Naive thymus-derived CD4-positive, alpha-beta T cell (primary cell): ENCODE measurements around the gene DCAF8L2. TPM values are rescaled to one million over a fixed set of nuclear protein-coding genes. Genes with fewer than 3 reads are reported as not detected.

Experiments
- ATAC-seq: fragments of 150-1000 bp; cut with Tn5 transposase; 2 replicates; pipeline ENCODE4 v1.10.0; 2021; ENCODE audit warnings: mild to moderate bottlenecking, moderate library complexity
- CTCF ChIA-PET: fragments of 350-600 bp; sonication (Branson Sonifier 250); formaldehyde crosslinking; loops from one replicate; lab custom pipeline; 2021; ENCODE audit warnings: antibody characterized with exemption; lab: Charles Lee
- POLR2A ChIA-PET: fragments of 350-600 bp; sonication (Branson Sonifier 250); formaldehyde crosslinking; loops from one replicate; lab custom pipeline; 2021; ENCODE audit warnings: antibody characterized with exemption, inconsistent platforms; lab: Charles Lee
- DNase-seq, 9 donors: peaks; one replicate each; pipeline versions ENCODE4 v3.0.0 to v3.0.0-alpha.2; 2020 to 2022; ENCODE audit warnings: mixed read lengths in 1 of 9
- H3K27ac ChIP-seq: one replicate; pipeline ENCODE4 v1.7.0; 2013; ENCODE audit warnings: mild to moderate bottlenecking, low read depth, low read length, moderate library complexity
- H3K27me3 ChIP-seq, 2 donors: one replicate each; pipeline ENCODE4 v1.7.0; 2013; ENCODE audit warnings: low read length in 2 of 2, mild to moderate bottlenecking in 2 of 2, moderate library complexity in 2 of 2; ENCODE audit not compliant: control insufficient read depth in 2 of 2, insufficient read depth in 2 of 2
- H3K36me3 ChIP-seq, 3 experiments: 1 replicate in 2 of 3; 2 replicates in 1 of 3; pipeline ENCODE4 v1.7.0; 2013; ENCODE audit warnings: low read length in 3 of 3, mild to moderate bottlenecking in 3 of 3, moderate library complexity in 1 of 3; ENCODE audit not compliant: insufficient read depth in 3 of 3, control insufficient read depth in 2 of 3
- H3K4me1 ChIP-seq, 2 donors: one replicate each; pipeline ENCODE4 v1.7.0; 2013; ENCODE audit warnings: low read length in 2 of 2, mild to moderate bottlenecking in 2 of 2, moderate library complexity in 1 of 2; ENCODE audit not compliant: control insufficient read depth in 2 of 2, insufficient read depth in 2 of 2
- H3K4me3 ChIP-seq: 2 replicates; pipeline ENCODE4 v1.7.0; 2013; ENCODE audit warnings: mild to moderate bottlenecking, low read length
- H3K9me3 ChIP-seq, 3 experiments: 1 replicate in 2 of 3; 2 replicates in 1 of 3; pipeline ENCODE4 v1.7.0; 2013; ENCODE audit warnings: low read length in 3 of 3; ENCODE audit not compliant: control insufficient read depth in 2 of 3
- H3K27ac Mint-ChIP-seq, 9 donors: one replicate each; pipeline ENCODE4 v1.8.0; 2020 to 2022; ENCODE audit warnings: mixed read lengths in 9 of 9, mild to moderate bottlenecking in 8 of 9, moderate library complexity in 5 of 9, inconsistent platforms in 2 of 9
- H3K27me3 Mint-ChIP-seq, 5 donors: one replicate each; pipeline ENCODE4 v1.8.0; 2021 to 2022; ENCODE audit warnings: mixed read lengths in 5 of 5, mild to moderate bottlenecking in 1 of 5
- H3K36me3 Mint-ChIP-seq, 5 donors: one replicate each; pipeline ENCODE4 v1.8.0; 2020 to 2022; ENCODE audit warnings: mixed read lengths in 5 of 5, mild to moderate bottlenecking in 3 of 5, inconsistent platforms in 1 of 5
- H3K4me1 Mint-ChIP-seq, 7 donors: one replicate each; pipeline ENCODE4 v1.8.0; 2020 to 2022; ENCODE audit warnings: mixed read lengths in 7 of 7, mild to moderate bottlenecking in 3 of 7, inconsistent platforms in 1 of 7
- H3K4me3 Mint-ChIP-seq, 10 donors: one replicate each; pipeline ENCODE4 v1.8.0; 2020 to 2022; ENCODE audit warnings: mild to moderate bottlenecking in 10 of 10, mixed read lengths in 10 of 10, moderate library complexity in 6 of 10, inconsistent platforms in 2 of 10
- H3K9me3 Mint-ChIP-seq, 11 donors: one replicate each; pipeline ENCODE4 v1.8.0; 2020 to 2022; ENCODE audit warnings: mixed read lengths in 11 of 11, mild to moderate bottlenecking in 4 of 11, inconsistent platforms in 1 of 11, moderate library complexity in 1 of 11
- intact Hi-C, 2 donors: fragments of 100-400 bp; cut with micrococcal nuclease; formaldehyde crosslinking; loops; one replicate each; pipeline ENCODE4 v1.15.1; 2023
- polyA plus RNA-seq, 2 donors: library from polyadenylated mRNA; unstranded; fragments of 300-500 nt; fragmentation: Illumina TruSeq; gene quantifications; one replicate each; pipeline ENCODE4 v1.2.3, GENCODE V29; 2021
- total RNA-seq, 6 experiments: library from RNA in 5 of 6; stranded (reverse) in 5 of 6; gene quantifications; 1 replicate in 5 of 6; 2 replicates in 1 of 6; pipeline ENCODE4 v1.2.3 and lab custom pipeline; 2021 to 2026

Gene DCAF8L2
- total and polyA plus RNA-seq, 7 experiments from 2014 or later = not detected

GRCh38 chrX:27694667-27695066 lies 104.5 kb downstream of the DCAF8L2 start:
- no peak overlapping the region for H3K4me3 ChIP-seq
- Mint-ChIP-seq H3K4me1 (no peaks in the 10 kb centered on the region), H3K27me3 (no peaks in the 10 kb centered on the region), H3K36me3 (no peaks in the 10 kb centered on the region), H3K4me3 (no peak overlapping the region), H3K9me3 (peaks cover 0 to 6% (median 0%) of the 10 kb centered on the region in 11 donors), H3K27ac (no peak overlapping the region)
- ATAC-seq (no peak), DNase-seq (no peak)
- H3K27me3 ChIP-seq = no peaks in the 10 kb centered on the region
- no peak overlapping the region for H3K27ac ChIP-seq
- POLR2A ChIA-PET = no interaction called here
- no peaks in the 10 kb centered on the region for H3K36me3 ChIP-seq
- CTCF ChIA-PET = no interaction called here
- intact Hi-C loops = no loop called here
- H3K9me3 ChIP-seq = no peaks in the 10 kb centered on the region
- no peaks in the 10 kb centered on the region for H3K4me1 ChIP-seq

DNA sequence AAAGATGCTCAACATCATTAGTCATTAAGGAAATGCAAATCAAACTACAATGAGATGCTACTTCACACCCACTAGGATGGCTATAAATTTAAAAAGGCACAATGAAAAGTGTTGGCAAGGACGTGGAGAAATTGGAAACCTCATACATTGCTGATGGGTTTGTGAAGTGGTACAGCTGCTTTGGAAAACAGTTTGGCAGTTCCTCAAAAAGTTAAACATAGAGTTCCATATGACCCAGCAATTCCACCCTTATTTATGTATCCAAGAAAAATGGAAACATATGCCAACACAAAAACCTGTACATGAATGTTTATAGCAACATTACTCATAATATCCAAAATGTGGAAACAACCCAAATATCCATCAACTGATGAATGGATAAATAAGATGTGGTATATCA lies 116.4 kb downstream of the DCAF8L2 start:
- no peak overlapping the region for H3K4me3 ChIP-seq
- intact Hi-C loops = no loop called here
- CTCF ChIA-PET = no interaction called here
- POLR2A ChIA-PET = no interaction called here
- ATAC-seq (no peak), DNase-seq (no peak)
- Mint-ChIP-seq H3K36me3 (no peaks in the 10 kb centered on the region), H3K9me3 (peaks cover 0 to 8% (median 2%) of the 10 kb centered on the region in 11 donors), H3K27me3 (no peaks in the 10 kb centered on the region), H3K4me3 (no peak overlapping the region), H3K27ac (no peak overlapping the region), H3K4me1 (no peaks in the 10 kb centered on the region)
- H3K27ac ChIP-seq = no peak overlapping the region
- no peaks in the 10 kb centered on the region for H3K4me1 ChIP-seq
- no peaks in the 10 kb centered on the region for H3K36me3 ChIP-seq
- H3K27me3 ChIP-seq = no peaks in the 10 kb centered on the region
- peaks cover 0 to 5% (median 0%) of the 10 kb centered on the region in 3 experiments for H3K9me3 ChIP-seq

DNA sequence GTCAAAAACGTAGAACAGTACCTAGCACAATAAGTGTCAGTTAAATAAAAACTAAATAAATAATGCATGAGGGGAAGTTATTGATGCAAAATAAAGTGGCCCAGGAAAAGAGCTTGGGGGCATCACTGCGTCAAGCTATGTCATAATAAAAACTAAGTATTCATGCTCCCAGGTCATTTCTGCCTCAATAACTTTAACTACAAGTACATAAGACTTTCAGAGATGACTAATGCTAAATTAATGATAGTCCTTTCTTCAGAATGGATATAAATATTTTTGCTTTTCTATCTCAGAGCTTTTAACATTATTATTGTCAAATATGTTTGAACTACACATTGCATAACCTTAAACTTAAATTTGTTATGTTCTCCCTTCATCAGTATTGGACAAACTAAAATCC lies 125.5 kb downstream of the DCAF8L2 start:
- no peak overlapping the region for H3K27ac Mint-ChIP-seq
- POLR2A ChIA-PET = no interaction called here
- H3K4me1 Mint-ChIP-seq = no peaks in the 10 kb centered on the region
- no peaks in the 10 kb centered on the region for H3K4me1 ChIP-seq
- DNase-seq (no peak), ATAC-seq (no peak)
- H3K27ac ChIP-seq = no peak overlapping the region
- H3K9me3 Mint-ChIP-seq = peaks cover 0 to 8% (median 0%) of the 10 kb centered on the region in 11 donors
- no peaks in the 10 kb centered on the region for H3K36me3 Mint-ChIP-seq
- no peak overlapping the region for H3K4me3 ChIP-seq
- H3K27me3 ChIP-seq = no peaks in the 10 kb centered on the region
- no peak overlapping the region for H3K4me3 Mint-ChIP-seq
- CTCF ChIA-PET = no interaction called here
- intact Hi-C loops = no loop called here
- no peaks in the 10 kb centered on the region for H3K9me3 ChIP-seq
- no peaks in the 10 kb centered on the region for H3K36me3 ChIP-seq
- H3K27me3 Mint-ChIP-seq = no peaks in the 10 kb centered on the region

- Mint-ChIP-seq H3K4me1 (no peaks in the 10 kb centered on the region), H3K27ac (no peak overlapping the region), H3K4me3 (no peak overlapping the region), H3K9me3 (peaks cover 0 to 5% (median 0%) of the 10 kb centered on the region in 11 donors), H3K27me3 (no peaks in the 10 kb centered on the region), H3K36me3 (no peaks in the 10 kb centered on the region)
- Histone ChIP-seq H3K36me3 (no peaks in the 10 kb centered on the region), H3K4me3 (no peak overlapping the region), H3K9me3 (no peaks in the 10 kb centered on the region), H3K27ac (no peak overlapping the region), H3K27me3 (no peaks in the 10 kb centered on the region), H3K4me1 (no peaks in the 10 kb centered on the region)
- ChIA-PET CTCF (no interaction called here), POLR2A (no interaction called here)
- DNase-seq = no peak
- no peak for ATAC-seq
- intact Hi-C loops = no loop called here
These were observed 138.1 kb downstream of the DCAF8L2 start for GRCh38 chrX:27728291-27728690.

GRCh38 chrX:27731962-27732361 lies 141.8 kb downstream of the DCAF8L2 start:
- Mint-ChIP-seq H3K4me1 (no peaks in the 10 kb centered on the region), H3K4me3 (no peak overlapping the region), H3K36me3 (no peaks in the 10 kb centered on the region), H3K9me3 (peaks cover 0 to 6% (median 0%) of the 10 kb centered on the region in 11 donors), H3K27ac (no peak overlapping the region), H3K27me3 (no peaks in the 10 kb centered on the region)
- no peak overlapping the region for H3K27ac ChIP-seq
- ChIA-PET POLR2A (no interaction called here), CTCF (no interaction called here)
- H3K27me3 ChIP-seq = no peaks in the 10 kb centered on the region
- no peak for DNase-seq
- H3K36me3 ChIP-seq = no peaks in the 10 kb centered on the region
- intact Hi-C loops = no loop called here
- no peaks in the 10 kb centered on the region for H3K9me3 ChIP-seq
- no peak overlapping the region for H3K4me3 ChIP-seq
- no peak for ATAC-seq
- H3K4me1 ChIP-seq = no peaks in the 10 kb centered on the region

- Mint-ChIP-seq H3K4me1 (no peaks in the 10 kb centered on the region), H3K9me3 (peaks cover 0 to 10% (median 0%) of the 10 kb centered on the region in 11 donors), H3K27ac (no peak overlapping the region), H3K27me3 (no peaks in the 10 kb centered on the region), H3K36me3 (no peaks in the 10 kb centered on the region), H3K4me3 (no peak overlapping the region)
- ChIA-PET CTCF (no interaction called here), POLR2A (no interaction called here)
- H3K4me3 ChIP-seq = no peak overlapping the region
- H3K36me3 ChIP-seq = no peaks in the 10 kb centered on the region
- H3K27ac ChIP-seq = no peak overlapping the region
- H3K9me3 ChIP-seq = no peaks in the 10 kb centered on the region
- H3K27me3 ChIP-seq = no peaks in the 10 kb centered on the region
- ATAC-seq (no peak), DNase-seq (no peak)
- intact Hi-C loops = no loop called here
- H3K4me1 ChIP-seq = no peaks in the 10 kb centered on the region
These were observed 145.8 kb downstream of the DCAF8L2 start for GRCh38 chrX:27735914-27736313.

- H3K4me1 Mint-ChIP-seq = no peaks in the 10 kb centered on the region
These were observed 150.8 kb downstream of the DCAF8L2 start for GRCh38 chrX:27740933-27741332.

More at GRCh38 chrX:27740933-27741332, 150.8 kb downstream of the DCAF8L2 start:
- H3K4me3 ChIP-seq = no peak overlapping the region
- no peaks in the 10 kb centered on the region for H3K27me3 ChIP-seq
- Mint-ChIP-seq H3K9me3 (peaks cover 0 to 7% (median 0%) of the 10 kb centered on the region in 11 donors), H3K36me3 (no peaks in the 10 kb centered on the region), H3K27me3 (no peaks in the 10 kb centered on the region), H3K27ac (no peak overlapping the region), H3K4me3 (no peak overlapping the region)
- H3K4me1 ChIP-seq = no peaks in the 10 kb centered on the region
- no peaks in the 10 kb centered on the region for H3K36me3 ChIP-seq
- no peak for ATAC-seq
- no peaks in the 10 kb centered on the region for H3K9me3 ChIP-seq
- H3K27ac ChIP-seq = no peak overlapping the region
- POLR2A ChIA-PET = no interaction called here
- CTCF ChIA-PET = no interaction called here
- no peak for DNase-seq
- intact Hi-C loops = no loop called here
